GM19455 (cell line): ENCODE results near the gene NIPBL.
"Not testable (repeated sequence)": the region's sequence is repeated elsewhere in the genome, so short reads cannot be mapped to it uniquely, and the experiment has no call there.

ENCODE experiments used
- ATAC-seq: cut with Tn5 transposase; IDR thresholded peaks from one replicate; pipeline ENCODE4 v1.9.1; 2021; ENCODE audit not compliant: unreplicated experiment

The NIPBL gene

GRCh38 chr5:37015795-37016666 lies 139.5 kb downstream of the NIPBL start:
- ATAC-seq, result no peak

- no peak for ATAC-seq
Measured at GRCh38 chr5:37028910-37029309, 152.3 kb downstream of the NIPBL start.

GRCh38 chr5:37029436-37029835 lies 152.9 kb downstream of the NIPBL start:
- ATAC-seq, result no peak

DNA sequence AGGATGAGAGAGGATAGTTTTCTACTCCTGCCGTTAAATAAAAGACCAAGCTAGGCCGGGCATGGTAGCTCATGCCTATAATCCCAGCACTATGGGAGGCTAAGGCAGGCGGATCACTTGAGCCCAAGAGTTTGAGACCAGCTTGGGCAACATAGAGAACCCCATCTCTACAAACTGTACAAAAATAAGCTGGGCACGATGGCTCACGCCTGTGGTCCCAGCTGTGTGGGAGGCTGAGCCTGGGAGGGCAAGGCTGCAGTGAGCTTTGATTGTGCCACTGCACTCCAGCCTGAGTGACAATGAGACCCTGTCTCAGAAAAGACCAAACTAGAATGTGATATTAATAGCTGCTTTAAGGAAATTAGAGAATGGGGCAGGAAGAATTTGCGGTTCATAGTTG lies 158.4 kb downstream of the NIPBL start:
- ATAC-seq, result no peak

- ATAC-seq, result no peak
Measured at GRCh38 chr5:37037840-37038239, 161.3 kb downstream of the NIPBL start.

GRCh38 chr5:37039824-37040223 lies 163.3 kb downstream of the NIPBL start:
- no peak for ATAC-seq

GRCh38 chr5:37043693-37044092 lies 167.1 kb downstream of the NIPBL start:
- ATAC-seq, result no peak

- ATAC-seq, result no peak
Measured at GRCh38 chr5:37044120-37044519, 167.6 kb downstream of the NIPBL start.

GRCh38 chr5:37045703-37046102 lies 169.1 kb downstream of the NIPBL start:
- ATAC-seq, result no peak

- ATAC-seq, result no peak
Measured at GRCh38 chr5:37047947-37048346, 171.4 kb downstream of the NIPBL start.

- ATAC-seq, result no peak
Measured at GRCh38 chr5:37054391-37054790, 177.8 kb downstream of the NIPBL start.

- ATAC-seq, result no peak
Measured at GRCh38 chr5:37055383-37055990, 178.9 kb downstream of the NIPBL start.

DNA sequence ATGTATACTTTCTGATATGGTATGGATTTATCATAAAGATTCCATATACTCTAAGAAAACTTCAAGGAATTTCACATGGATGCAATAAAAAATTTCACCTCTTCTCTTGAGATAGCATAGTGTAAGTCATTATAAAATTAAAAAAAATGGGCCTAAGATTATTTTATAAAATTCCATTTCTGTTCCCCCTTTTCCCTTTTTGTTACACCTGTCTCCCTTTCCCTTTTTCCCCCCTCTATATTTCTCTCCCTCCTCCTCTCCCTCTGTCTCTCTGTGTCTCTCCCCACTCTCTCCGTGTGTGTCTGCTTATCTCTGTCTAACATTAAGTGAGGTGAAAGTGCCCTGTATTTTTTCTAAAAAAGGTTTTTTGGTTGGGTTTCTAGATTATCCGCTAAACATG lies 180.2 kb downstream of the NIPBL start:
- ATAC-seq, result no peak

- ATAC-seq, result no peak
Measured at GRCh38 chr5:37060030-37060429, 183.5 kb downstream of the NIPBL start.

DNA sequence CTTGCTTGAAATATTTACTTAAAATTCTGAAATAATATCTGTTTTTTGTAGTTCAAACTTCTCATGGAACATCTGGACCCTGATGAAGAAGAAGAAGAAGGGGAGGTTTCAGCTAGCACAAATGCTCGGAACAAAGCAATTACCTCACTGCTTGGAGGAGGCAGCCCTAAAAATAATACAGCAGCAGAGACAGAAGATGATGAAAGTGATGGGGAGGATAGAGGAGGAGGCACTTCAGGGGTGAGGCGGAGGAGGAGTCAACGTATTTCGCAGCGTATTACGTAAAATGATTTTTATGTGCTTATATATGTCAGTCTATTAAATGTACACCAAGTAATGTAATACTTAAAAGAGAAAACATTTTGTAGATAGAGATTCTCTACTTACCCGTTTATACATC lies 187.2 kb downstream of the NIPBL start:
- ATAC-seq, result no peak

DNA sequence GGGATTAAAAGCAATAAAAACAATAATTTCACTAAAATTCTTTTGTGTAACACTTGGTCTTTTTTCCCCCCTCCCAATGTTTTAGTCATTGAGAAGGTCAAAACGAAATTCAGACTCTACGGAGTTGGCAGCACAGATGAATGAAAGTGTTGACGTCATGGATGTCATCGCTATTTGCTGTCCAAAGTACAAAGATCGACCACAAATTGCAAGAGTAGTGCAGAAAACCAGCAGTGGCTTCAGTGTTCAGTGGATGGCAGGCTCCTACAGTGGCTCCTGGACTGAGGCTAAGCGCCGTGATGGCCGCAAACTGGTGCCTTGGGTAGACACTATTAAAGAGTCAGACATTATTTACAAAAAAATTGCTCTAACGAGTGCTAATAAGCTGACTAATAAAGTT lies 187.9 kb downstream of the NIPBL start:
- ATAC-seq, result no peak

GRCh38 chr5:37071487-37071886 lies 194.9 kb downstream of the NIPBL start:
- ATAC-seq, result no peak

- ATAC-seq, result no peak
Measured at GRCh38 chr5:37071901-37072581, 195.5 kb downstream of the NIPBL start.

DNA sequence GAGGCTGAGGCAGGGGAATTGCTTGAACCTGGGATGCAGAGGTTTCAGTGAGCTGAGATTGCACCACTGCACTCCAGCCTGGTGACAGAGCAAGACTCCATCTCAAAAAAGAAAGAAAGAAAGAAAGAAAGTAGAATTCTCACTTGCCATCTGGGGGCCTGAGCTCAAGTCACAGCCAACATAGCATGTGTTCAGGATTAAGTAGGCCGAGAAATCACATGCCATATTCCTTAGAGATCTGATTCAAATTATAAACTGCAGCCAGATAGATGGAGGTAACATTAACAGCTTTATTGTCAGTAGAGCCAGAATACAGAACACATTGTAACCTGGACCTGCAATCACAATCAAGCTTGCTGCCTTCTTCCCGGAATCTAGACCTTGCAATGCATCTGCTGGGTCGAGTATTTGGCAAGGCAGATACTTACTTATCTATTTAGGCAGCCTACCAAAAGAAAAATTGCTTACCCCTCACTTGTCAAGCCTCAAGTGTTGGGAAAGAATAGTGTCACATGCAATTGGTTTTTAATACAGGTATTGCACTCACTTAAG lies 198.9 kb downstream of the NIPBL start:
- no peak for ATAC-seq

DNA sequence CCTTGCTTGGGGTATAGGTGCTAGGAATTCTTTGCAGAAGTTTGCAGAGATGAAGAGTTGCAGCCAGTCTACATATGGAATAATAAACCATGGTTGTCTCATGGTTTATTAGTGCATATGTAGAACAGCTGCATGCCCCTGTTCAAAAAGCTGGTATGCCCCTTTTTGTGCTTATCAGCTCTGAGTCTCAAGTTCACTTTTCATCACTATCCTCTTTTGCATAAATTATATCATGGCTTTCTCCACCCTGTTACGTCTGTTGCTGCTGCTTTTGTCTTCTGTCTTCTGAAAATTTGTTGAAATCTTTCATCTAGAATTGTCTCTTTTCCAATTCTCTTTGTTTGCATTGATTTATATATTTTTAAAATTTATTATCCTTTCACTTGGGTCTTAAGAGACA lies 200.6 kb downstream of the NIPBL start:
- no peak for ATAC-seq

- ATAC-seq, result no peak
Measured at GRCh38 chr5:37080697-37081096, 204.1 kb downstream of the NIPBL start.

- not testable (repeated sequence) for ATAC-seq
Measured at GRCh38 chr5:37082977-37083376, 206.4 kb downstream of the NIPBL start.
